Astrocyte (in vitro differentiated cells and primary cell): Measurements from ENCODE around the gene GCDH.

Source experiments
- CTCF ChIP-seq: IDR thresholded peaks from 2 replicates; pipeline ENCODE4 v1.5.1; 2011; ENCODE audit warnings: low read depth, mild to moderate bottlenecking, inconsistent platforms, low read length, moderate library complexity; ENCODE audit not compliant: insufficient read depth
- EZH2 ChIP-seq: IDR thresholded peaks from 2 replicates; pipeline ENCODE4 v1.6.1; 2012; ENCODE audit warnings: mild to moderate bottlenecking, low read length, inconsistent platforms; ENCODE audit not compliant: insufficient read depth

GRCh38 chr19:12885749-12886650, 5.0 kb upstream of the GCDH start:
- no peak for TF ChIP-seq CTCF
- peak; percentile 27 for TF ChIP-seq EZH2
